Measurements from ENCODE around the gene EXOC2.

EXOC2 gene

DNA sequence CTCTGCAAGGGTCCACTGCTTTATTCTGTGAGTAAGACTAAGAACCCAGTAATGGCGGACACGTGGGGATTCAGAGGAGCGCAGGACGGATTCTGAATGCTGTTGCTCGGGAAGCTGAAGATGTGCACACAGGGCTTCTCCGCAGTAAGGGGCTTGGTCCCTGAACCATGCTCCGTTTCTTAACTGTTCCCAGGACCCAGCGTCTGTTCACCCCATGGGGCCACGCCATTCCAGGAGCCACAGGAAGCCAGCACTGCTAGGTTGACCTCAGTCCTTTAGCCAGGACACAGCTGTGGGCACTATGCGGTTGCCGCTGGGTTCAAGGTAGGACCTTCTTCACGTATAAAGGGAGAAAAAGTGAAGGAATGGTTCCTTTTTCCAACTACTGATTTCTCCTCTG is 241.6 kb downstream of the EXOC2 start:
- in situ Hi-C loops (cut with MboI; ENCODE audit: low sequenced_read_pairs), result no loop called here

DNA sequence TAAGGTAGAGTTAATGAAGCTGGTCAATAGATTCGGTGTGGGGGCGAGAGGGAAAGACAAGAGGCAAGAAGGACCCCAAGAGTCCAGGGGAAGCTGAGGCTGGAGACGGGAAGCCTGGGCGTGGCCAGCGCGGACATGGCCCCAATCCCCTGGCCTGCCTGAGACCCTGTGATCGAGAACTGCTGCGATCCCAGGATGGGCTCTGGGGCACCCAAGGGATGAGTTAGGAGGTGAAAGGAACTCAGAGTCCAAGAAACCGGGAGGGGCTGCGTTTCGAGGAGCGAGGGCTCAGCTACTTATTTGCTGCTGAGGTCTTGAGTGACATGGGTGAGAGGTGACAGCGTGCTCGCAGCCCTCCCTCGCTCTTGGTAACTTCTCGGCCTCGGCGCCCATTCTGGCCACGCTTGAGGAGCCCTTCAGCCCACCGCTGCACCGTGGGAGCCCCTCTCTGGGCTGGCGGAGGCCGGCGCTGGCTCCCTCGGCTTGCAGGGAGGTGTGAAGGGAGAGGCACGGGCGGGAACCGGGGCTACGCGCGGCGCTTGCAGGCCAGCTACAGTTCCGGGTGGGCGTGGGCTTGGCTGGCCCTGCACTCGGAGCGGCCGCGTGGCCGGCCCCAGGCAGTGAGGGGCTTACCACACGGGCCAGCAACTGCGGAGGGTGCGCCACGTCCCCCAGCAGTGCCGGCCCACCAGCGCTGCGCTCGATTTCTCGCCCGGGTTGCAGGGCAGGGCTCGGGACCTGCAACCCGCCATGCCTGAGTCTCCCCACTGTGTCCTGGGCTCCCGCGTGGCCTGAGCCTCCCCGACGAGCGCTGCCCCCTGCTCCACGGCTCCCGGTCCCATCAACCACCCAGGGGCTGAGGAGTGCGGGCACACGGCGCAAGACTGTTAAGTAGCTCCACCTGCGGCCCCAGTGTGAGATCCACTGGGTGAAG is 243.2 kb downstream of the EXOC2 start:
- in situ Hi-C loops (cut with MboI; ENCODE audit: low sequenced_read_pairs), result no loop called here

DNA sequence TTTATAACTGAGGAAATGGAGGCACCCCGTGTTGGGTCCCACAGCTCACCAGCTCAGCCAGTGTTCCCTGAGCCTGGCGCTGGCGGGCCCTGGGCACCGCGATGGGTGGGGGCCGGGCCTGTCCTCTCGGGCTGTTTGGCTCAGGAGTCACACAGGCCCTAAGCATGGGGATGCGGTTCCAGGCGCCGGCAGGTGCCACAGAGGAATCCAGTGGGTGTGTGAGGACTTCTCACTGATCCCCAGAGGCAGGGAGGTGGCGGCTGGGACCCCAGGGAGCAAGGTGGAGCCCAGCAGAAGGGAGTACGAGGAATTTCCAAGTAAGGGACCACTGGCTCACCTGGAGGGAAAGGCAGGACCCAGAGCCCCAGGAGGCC is 243.9 kb downstream of the EXOC2 start:
- in situ Hi-C loops (cut with MboI; ENCODE audit: low sequenced_read_pairs), result no loop called here

DNA sequence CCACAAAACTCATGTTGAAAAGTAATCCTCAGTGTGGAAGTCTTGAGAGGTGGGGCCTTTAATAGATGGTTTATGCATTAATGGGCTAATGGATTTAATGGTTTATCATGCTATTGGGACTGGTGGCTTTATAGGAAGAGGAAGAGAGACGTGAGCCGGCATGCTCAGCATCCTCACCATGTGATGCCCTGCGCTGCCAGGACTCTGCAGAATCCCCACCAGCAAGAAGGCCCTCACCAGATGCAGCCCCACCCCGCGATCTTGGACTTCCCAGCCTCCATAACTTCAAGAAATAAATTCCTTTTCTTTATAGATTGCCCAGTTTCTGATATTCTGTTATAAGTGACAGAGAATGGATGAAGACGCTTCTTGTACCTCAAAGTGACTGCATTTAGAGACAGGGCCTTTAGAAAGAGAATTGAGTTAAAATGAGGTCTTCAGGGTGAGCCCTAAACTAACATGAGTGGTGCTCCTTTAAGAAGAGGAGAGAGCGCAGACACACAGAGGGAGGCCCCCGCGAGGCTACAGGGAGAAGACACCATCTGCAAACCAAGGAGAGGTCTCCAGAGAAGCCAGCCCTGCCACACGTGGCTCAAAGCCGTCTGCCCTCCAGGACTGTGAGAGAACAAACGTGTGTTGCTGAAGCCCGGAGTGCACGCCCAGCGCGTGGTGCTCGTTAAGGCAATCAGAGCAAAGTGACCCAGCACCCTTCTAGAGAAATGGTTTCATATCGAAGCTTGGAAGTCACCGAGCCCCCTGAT is 244.5 kb downstream of the EXOC2 start:
- in situ Hi-C loops (cut with MboI; ENCODE audit: low sequenced_read_pairs), result no loop called here

DNA sequence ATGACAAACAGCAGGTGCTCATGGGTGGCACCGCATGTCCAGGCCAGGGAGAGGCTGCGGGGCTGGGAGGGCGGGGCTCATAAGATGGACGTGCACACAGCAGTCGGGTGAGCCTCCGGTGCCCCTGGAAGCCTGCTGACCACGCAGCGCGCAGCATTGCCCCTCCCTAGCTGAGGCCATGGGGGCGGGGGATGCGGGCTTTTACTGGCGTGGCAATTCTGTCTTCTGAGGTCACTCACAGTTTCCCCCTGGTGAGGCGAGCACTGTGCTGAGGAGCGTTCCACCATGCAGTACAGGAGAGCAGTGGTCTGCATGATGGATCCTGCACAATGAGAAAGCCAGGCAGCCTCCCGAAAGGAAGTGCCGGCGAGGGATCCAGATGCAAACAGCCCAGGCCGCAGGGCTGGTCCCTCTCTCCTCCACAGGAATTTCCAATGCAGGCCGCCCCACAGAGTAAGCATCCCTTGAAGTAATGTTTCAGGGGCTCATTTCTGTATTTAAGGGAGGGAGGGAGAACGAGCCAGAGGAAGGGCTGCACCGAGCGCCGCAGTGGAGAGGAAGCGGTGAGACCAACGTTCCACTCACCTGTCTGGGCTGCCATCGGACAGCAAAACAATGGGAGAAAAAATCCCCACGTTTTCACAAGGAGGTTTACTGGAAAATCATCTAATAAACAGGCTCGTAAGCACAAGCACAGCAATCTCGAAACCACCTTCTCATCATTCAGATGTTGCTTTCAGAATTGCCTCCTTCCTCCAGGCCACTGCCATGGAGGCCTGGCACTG is 245.4 kb downstream of the EXOC2 start:
- in situ Hi-C loops (cut with MboI; ENCODE audit: low sequenced_read_pairs), result no loop called here

DNA sequence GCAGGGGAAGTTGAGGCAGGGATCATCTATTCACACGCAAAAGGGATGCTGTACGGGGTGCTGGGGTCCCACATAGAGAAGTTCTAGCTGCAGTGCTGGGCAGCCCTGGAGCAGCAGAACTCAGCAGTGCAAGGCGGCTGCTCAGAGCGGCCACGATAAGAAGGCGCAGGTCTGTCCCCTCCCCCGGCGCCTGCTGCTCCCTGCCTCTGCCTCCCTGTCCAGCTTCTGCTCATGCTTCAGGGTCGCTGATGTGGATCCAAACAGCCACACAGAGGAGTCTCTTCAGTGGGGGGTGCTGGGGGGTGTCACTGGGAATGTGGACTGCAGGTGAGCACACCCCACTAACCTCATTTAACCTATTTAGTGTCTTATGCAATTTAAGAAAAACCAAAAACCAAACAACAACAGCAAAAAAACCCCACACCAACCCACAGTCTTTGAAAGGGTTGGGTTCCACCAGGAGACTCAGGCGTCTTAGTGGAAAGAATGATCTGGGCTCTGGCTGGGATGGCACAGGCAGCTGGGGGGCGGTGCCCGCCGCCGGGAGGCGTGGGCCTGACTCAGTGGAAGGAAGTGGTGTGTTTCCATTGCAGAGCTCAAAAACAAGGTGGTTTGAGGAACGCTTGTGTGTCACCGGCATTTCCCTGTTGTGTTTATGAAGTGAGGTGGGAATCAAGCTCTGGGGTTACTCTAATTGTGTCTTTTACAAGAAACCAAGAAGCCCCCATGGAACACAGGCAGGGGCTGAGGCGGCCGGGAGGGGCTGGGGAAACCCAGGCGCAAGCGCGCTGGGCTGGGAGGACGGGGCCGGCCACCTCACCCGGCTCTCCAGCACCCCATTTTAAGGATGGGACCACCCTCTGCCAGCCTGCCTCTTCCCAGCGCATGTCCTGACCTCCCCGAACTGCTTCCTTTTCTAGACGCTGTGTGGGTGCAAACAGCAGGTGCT is 246.2 kb downstream of the EXOC2 start:
- in situ Hi-C loops (cut with MboI; ENCODE audit: low sequenced_read_pairs), result no loop called here

DNA sequence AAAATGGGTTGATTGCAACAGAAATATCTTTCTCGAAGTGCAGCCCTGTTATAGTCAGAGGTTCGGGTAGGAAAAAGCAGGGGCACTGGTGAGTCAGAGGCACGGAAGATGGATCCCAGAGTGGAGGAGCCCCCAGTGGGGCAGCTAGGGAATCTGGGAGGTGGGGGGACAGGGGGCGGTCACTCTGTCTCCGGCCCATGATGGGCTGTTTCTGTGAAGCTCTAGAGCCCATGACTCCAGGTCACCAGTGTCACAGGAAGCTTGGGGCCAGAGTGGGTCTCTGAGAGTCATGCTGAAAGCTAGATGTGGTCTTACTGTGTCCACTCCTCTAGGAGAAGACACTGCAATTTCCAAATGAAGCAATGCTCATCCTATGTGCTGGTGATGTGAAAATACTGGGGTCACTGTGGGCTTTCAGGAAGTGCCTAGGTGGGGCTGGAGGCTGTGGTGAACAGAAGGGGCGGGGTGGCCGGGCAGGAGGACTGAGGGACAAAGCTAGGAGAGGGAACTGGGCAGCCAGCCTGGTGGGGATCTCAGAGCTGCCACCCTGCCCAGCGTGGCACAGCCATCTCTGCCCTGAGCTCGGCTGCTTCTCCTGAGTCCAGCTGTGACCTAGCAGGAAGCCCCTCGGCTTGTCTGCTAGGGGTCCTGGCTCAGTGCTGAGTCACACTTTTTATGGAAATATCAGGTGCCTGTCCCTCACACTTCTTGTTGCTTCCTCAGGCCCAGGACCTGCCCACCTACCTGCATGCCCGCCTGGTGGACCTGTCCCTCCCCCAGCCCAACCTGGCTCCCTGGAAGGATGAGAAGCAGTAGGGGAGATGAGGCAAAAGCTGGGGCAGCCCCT is 247.1 kb downstream of the EXOC2 start:
- in situ Hi-C loops (cut with MboI; ENCODE audit: low sequenced_read_pairs), result no loop called here

DNA sequence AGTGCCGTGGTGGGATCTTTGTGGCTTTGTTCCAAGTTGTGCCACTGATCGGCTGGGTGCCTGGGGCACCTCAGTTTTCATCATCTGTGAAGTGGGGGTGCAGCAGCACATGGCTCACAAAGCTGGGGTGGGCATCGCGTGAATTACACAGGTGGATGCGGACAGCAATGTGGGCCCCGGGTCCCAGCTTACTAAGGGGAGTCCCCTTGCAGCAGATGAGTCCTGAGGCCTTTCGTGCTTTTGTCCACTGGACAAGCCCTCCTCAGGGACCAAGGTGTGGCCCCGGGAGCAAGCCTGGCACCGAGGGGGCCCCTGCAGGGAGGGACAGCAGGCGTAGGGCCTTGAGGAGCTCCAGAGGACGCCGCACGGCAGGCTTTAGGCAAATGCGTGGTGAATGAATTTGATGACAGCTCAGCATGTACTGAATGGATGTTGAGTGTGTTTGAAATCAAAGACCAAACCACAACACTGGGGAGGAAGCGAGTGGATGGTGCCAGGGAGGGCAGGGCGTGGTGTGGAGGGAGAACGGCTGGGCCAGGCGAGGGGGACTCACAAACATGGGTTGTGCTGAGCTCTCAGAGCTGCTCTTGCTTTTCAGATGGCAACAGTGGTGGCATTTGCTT is 248.2 kb downstream of the EXOC2 start:
- in situ Hi-C loops (cut with MboI; ENCODE audit: low sequenced_read_pairs), result no loop called here

DNA sequence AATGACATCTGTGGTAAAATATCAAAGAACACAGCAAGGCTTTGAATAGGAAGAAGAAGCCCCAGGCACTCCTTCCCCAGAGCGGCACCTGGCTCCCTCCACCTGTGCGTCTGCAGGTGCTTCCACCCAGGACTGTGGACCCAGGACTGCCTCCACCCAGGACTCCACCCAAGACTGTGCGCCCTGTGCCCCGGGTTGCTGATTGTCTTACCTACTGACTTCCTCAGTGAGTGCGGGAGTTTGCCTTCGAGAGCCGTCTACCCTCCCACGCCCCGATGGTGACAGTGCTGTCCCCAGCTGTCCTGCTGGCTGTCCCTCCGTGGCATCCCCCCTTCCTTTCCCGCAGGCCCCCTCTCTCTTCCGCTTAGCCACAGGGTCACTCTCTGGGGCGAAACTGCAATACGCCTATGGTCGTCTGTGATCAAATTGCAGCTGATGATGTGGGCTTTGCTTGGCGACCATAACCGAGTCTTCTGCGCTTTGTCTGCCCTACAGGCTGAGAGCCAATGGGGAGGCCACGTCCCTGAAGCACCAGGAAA is 249.2 kb downstream of the EXOC2 start:
- in situ Hi-C loops (cut with MboI; ENCODE audit: low sequenced_read_pairs), result no loop called here

DNA sequence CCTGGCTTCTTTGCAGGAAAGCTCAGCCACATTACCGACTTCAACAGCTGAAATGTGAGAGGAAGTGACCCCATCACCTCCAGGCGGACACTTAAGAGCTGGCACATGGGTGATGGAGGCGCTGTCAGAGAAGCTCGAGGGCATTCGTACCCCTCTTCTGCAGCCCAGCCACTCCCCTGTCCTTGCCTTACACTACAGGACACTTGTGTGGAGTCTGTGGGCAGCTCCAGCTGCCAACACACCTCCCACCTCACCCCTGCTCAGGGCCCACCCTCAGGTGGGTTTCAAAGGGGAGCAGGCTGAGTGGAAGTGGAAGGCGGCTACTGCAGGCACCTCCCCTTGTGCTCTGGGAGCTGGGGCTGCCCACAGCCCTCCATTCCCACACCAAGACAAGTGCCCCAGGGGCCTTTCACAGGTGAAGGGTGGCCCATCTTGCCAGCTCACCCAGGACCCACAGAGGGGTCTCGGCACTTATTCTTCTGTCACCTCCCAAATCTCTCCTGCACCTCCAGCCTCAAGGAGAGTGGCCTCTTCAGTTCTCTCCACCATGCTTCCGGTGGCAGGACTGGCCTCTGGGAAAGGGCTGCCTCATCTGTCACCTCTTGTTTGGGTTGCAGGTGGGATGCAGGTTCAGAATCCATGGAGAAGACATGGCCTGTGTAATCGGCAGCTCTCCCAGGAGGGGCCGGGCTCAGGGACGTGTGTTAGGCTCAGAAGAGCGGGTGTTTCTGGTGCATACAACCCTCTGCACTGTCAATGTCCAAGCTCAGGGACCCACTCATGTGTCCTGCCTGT is 251.6 kb downstream of the EXOC2 start:
- in situ Hi-C loops (cut with MboI; ENCODE audit: low sequenced_read_pairs), result no loop called here

DNA sequence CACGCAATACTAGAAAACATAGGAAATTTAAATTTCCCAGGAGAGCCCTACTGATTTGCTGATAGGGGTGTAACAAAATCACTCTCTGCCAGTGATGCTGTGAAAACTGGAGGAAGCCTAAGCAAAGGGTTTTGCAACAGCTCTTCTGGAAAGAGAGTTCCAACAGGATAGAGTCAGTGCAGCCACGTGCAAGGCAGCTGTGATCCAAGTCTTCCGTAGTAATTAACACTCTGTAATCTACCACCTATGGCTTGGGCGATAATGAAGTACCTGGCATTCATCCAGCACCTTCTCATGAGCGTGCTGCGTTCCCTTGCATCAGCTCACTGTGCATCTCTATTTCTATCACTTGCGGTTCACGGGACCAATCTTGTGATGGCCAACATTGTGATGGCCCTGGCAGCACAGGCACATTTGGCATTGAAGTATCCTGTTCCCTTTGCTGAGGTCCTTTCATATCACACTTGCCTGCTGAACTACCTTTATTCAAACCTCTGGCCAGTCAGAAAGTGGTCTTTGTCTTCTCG is 253.2 kb downstream of the EXOC2 start:
- in situ Hi-C loops (cut with MboI; ENCODE audit: low sequenced_read_pairs), result no loop called here

DNA sequence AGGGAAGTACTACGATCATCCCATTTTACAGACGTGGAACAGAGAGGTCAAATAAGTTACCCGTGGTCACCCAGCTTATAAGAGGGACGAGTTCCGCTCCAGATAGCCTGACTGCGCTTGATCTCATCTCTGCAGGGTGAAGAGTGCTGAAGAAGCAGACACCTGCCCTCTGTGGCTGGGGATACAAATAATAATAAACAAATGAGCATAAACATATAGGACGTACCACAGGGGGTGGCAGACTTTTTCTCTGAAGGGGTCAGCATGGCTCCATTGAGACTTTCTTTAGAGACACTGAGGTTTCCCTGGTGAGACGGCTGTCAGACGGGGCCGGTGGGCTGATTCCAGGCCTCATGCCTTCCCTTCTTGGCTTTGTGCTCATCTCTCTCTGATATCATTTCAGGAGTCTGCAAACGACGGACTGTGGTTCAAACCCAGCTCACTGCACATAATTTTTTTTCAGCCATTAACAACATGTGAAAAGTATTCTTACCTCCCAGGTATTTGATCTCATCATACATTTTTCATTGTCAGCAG is 254.2 kb downstream of the EXOC2 start:
- in situ Hi-C loops (cut with MboI; ENCODE audit: low sequenced_read_pairs), result no loop called here

DNA sequence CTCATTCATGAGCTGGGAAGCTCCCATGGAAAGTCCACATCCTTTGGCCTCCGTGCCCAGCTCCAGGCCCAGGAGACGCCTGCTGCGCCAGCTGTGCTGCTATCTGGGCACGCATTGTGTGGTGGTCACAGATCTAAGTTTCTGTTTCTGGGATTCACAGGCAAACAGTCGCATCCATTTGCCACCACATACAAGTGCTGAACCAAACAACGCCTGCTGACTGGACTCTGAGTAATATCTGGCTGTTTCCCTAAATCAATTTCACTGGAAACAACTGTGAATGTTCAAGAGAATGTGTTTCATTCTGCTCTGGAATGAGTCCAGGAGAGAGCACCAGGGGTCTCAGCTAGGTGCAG is 255.9 kb downstream of the EXOC2 start:
- in situ Hi-C loops (cut with MboI; ENCODE audit: low sequenced_read_pairs), result no loop called here

DNA sequence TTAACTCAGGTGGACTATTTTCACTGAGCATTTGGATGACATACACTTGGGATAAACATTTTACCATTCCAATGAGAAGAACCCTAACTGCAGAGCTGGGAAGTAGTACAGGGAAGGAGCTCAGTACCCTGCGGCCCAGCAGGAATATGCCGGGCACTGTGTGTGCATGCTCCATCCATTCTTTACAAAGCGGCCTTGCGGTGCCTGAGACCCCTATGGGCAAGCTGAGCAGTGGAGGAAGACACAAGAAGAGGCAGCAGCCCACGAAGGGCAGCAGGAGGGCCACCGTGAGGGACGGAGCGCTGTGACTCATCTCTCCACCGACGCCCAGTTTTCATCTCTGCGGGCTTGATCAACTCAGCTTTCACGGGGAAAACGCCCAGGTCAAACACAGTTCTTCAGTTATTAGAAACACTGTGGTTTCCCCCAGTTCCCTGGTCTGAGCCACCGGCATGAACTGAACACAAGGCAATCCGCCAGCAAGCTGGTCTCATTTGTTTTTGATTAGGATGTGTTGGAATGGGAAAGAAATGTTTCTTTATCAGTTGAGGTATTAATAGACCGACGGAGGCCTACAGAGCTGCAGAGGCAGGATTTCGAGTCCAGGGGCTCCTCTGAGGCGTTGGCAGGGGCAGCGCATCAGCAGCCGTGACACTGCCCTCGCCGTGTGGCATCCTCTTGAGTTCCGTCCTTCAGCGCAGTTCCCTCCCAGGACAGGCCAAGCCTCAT is 256.5 kb downstream of the EXOC2 start:
- in situ Hi-C loops (cut with MboI; ENCODE audit: low sequenced_read_pairs), result no loop called here

DNA sequence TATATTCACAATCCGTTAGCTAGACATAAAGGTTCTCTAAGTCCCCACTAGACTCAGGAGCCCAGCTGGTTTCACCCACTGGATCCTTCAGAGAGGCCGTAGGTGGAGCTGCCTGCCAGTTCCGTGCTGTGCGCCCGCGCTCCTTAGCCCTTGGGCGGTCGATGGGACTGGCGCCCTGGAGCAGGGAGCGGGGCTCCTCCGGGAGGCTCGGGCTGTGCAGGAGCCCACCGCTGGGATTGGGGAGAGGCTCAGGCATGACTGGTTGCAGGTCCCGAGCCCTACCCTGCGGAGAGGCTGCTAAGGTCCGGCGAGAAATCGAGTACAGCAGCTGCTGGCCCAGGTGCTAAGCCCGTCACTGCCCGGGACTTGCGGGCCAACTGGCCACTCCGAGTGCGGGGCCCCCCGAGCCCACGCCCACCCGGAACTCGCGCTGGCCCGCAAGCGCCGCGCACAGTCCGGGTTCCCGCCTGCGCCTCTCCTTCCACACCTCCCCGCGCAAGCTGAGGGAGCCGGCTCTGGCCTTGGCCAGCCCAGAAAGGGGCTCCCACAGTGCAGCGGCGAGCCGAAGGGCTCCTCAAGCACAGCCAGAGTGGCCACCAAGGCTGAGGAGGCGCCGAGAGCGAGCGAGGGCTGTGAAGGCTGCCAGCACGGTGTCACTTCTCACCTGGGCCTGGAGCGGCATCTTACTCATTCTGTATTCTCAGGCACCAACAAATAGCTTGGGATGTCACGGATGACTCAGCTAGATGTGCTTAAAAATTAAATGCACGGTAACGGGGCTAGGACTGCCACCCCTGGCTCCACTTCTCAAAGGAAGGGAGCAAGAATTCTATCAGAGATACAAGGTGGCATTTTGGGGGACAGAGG is 257.3 kb downstream of the EXOC2 start:
- in situ Hi-C loops (cut with MboI; ENCODE audit: low sequenced_read_pairs), result no loop called here
